A549 (cell line): ENCODE measurements around the gene RAB3IL1. TPM values are rescaled to one million over a fixed set of nuclear protein-coding genes. Genes with fewer than 3 reads are reported as not detected.

Experiments
- ATAC-seq, 2 experiments: fragments of 200-7000 bp in 1 of 2; fragments of >200 bp in 1 of 2; cut with Nextera tagmentation in 1 of 2; cut with Tn5 transposase in 1 of 2; 3 replicates each; pipeline versions ENCODE4 v1.8.0 to v1.9.1; 2018 to 2020; ENCODE audit warnings: mild to moderate bottlenecking in 1 of 2, moderate library complexity in 1 of 2
- CTCF ChIA-PET: fragments of 300-600 bp; sonication (Branson Sonifier 250); formaldehyde crosslinking; extraction: SDS; loops from one replicate; lab custom pipeline; 2021; ENCODE audit warnings: antibody characterized with exemption, inconsistent platforms; lab: Yijun Ruan, JAX
- POLR2A ChIA-PET: fragments of 350-600 bp; formaldehyde crosslinking; extraction: SDS; loops from one replicate; lab custom pipeline; 2021; ENCODE audit warnings: antibody characterized with exemption, inconsistent platforms; lab: Yijun Ruan, JAX
- DNase-seq, 2 experiments: peaks; one replicate each; pipeline versions ENCODE4 v3.0.0 to v3.0.0-alpha.2; 2011 to 2016; ENCODE audit warnings: low read depth in 1 of 2, low spot score in 1 of 2
- FAIRE-seq: peaks from 2 replicates; lab custom pipeline; 2011; peaks lifted over from hg19 to GRCh38; lab: Jason Lieb, UNC
- H3K27ac ChIP-seq, 2 experiments: fragments of >200 bp; sonication (Bioruptor Twin); formaldehyde crosslinking; 3 replicates each; pipeline ENCODE4 v1.5.1; 2016 to 2017
- H3K4me1 ChIP-seq: fragments of >200 bp; sonication (Bioruptor Twin); formaldehyde crosslinking; 3 replicates; pipeline ENCODE4 v1.6.1; 2016
- H3K4me2 ChIP-seq: fragments of >200 bp; sonication (Bioruptor Twin); formaldehyde crosslinking; 3 replicates; pipeline ENCODE4 v1.6.1; 2016
- H3K4me3 ChIP-seq: fragments of >200 bp; sonication (Bioruptor Twin); formaldehyde crosslinking; 3 replicates; pipeline ENCODE4 v1.5.1; 2016
- H3K9me3 ChIP-seq: fragments of >200 bp; sonication (Bioruptor Twin); formaldehyde crosslinking; 3 replicates; pipeline ENCODE4 v1.6.1; 2016
- BHLHE40 ChIP-seq: IDR thresholded peaks from 2 replicates; pipeline ENCODE4 v1.6.1; 2012; ENCODE audit warnings: low read depth, low read length, inconsistent platforms
- CBX8 ChIP-seq: fragments of 200-600 bp; sonication (generic); IDR thresholded peaks from 2 replicates; pipeline ENCODE4 v1.6.1; 2016
- CHD2 ChIP-seq: fragments of 150-350 bp; IDR thresholded peaks from 2 replicates; pipeline ENCODE4 v1.6.1; 2014; ENCODE audit warnings: low read length; ENCODE audit not compliant: partially characterized antibody
- E2F6 ChIP-seq: IDR thresholded peaks from 2 replicates; pipeline ENCODE4 v1.6.1; 2012; ENCODE audit warnings: low read depth, borderline replicate concordance
- EHF ChIP-seq: fragments of 250-450 bp; sonication (Bioruptor Pico); IDR thresholded peaks from 2 replicates; pipeline ENCODE4 v1.5.0; 2020; ENCODE audit warnings: mild to moderate bottlenecking
- EHMT2 ChIP-seq: fragments of 200-600 bp; sonication (generic); IDR thresholded peaks from 2 replicates; pipeline ENCODE4 v1.6.1; 2016; ENCODE audit warnings: antibody characterized with exemption, low read depth, mild to moderate bottlenecking, moderate library complexity
- FOSB ChIP-seq: fragments of 250-450 bp; sonication (Bioruptor Pico); IDR thresholded peaks from 2 replicates; pipeline ENCODE4 v1.5.0; 2020; ENCODE audit warnings: mild to moderate bottlenecking, moderate library complexity
- FOSL2 ChIP-seq, 2 experiments: fragments of 450-650 bp in 1 of 2; fragments of >200 bp in 1 of 2; sonication (Bioruptor Twin) in 1 of 2; formaldehyde crosslinking; IDR thresholded peaks; 2 replicates each; pipeline versions ENCODE4 v1.5.0 to v1.6.1; 2016 to 2020; ENCODE audit warnings: mild to moderate bottlenecking in 1 of 2, moderate library complexity in 1 of 2
- FOXS1 ChIP-seq: fragments of 250-450 bp; sonication (Bioruptor Pico); IDR thresholded peaks from 2 replicates; pipeline ENCODE4 v1.5.0; 2020; ENCODE audit warnings: mild to moderate bottlenecking, moderate library complexity
- HDAC2 ChIP-seq: fragments of 200-600 bp; sonication (generic); IDR thresholded peaks from 2 replicates; pipeline ENCODE4 v1.6.1; 2016
- HES2 ChIP-seq: fragments of >200 bp; sonication (Bioruptor Twin); formaldehyde crosslinking; IDR thresholded peaks from 2 replicates; pipeline ENCODE4 v1.6.1; 2016
- KDM1A ChIP-seq: fragments of 200-600 bp; sonication (generic); IDR thresholded peaks from 2 replicates; pipeline ENCODE4 v1.6.1; 2016; ENCODE audit warnings: low read depth, mild to moderate bottlenecking
- MAFK ChIP-seq: fragments of 450-650 bp; IDR thresholded peaks from 2 replicates; pipeline ENCODE4 v1.6.1; 2014; ENCODE audit not compliant: partially characterized antibody
- MAX ChIP-seq: IDR thresholded peaks from 2 replicates; pipeline ENCODE4 v1.6.1; 2012
- NFE2L2 ChIP-seq: fragments of 150-350 bp; conservative IDR thresholded peaks from 2 replicates; pipeline ENCODE4 v1.6.1; 2014; ENCODE audit warnings: low read length
- NPAS2 ChIP-seq: fragments of 250-450 bp; sonication (Bioruptor Pico); IDR thresholded peaks from 2 replicates; pipeline ENCODE4 v1.8.0; 2022; ENCODE audit warnings: mild to moderate bottlenecking, moderate library complexity, borderline replicate concordance
- PHF8 ChIP-seq: fragments of 200-600 bp; sonication (generic); IDR thresholded peaks from 2 replicates; pipeline ENCODE4 v1.6.1; 2016; ENCODE audit warnings: low read depth, mild to moderate bottlenecking, antibody characterized with exemption, moderate library complexity, borderline replicate concordance
- POLR2A ChIP-seq: IDR thresholded peaks from 2 replicates; pipeline ENCODE4 v1.6.1; 2012; ENCODE audit warnings: mild to moderate bottlenecking, low read length
- POLR2AphosphoS2 ChIP-seq: conservative IDR thresholded peaks from 2 replicates; pipeline ENCODE4 v1.6.1; 2012; ENCODE audit warnings: low read length, improper control_type of control experiment, inconsistent platforms
- RAD21 ChIP-seq, 2 experiments: fragments of >200 bp in 1 of 2; sonication (Bioruptor Twin) in 1 of 2; formaldehyde crosslinking in 1 of 2; IDR thresholded peaks in 1 of 2; conservative IDR thresholded peaks in 1 of 2; 2 replicates in 1 of 2; 3 replicates in 1 of 2; pipeline ENCODE4 v1.6.1; 2012 to 2018; ENCODE audit warnings: inconsistent platforms in 1 of 2
- REST ChIP-seq: fragments of 200-600 bp; sonication (generic); IDR thresholded peaks from 2 replicates; pipeline ENCODE4 v1.6.1; 2016; ENCODE audit warnings: antibody characterized with exemption, mild to moderate bottlenecking, moderate library complexity
- SREBF2 ChIP-seq: fragments of 450-650 bp; IDR thresholded peaks from 2 replicates; pipeline ENCODE4 v1.6.1; 2014; ENCODE audit warnings: mild to moderate bottlenecking, moderate library complexity
- ZFP36 ChIP-seq: fragments of 450-650 bp; IDR thresholded peaks from 2 replicates; pipeline ENCODE4 v1.6.1; 2014; ENCODE audit warnings: borderline replicate concordance; ENCODE audit not compliant: partially characterized antibody
- ZNF302 ChIP-seq: fragments of 250-450 bp; sonication (Bioruptor Pico); IDR thresholded peaks from 2 replicates; pipeline ENCODE4 v1.9.0; 2021; ENCODE audit warnings: inconsistent platforms, mild to moderate bottlenecking, moderate library complexity
- ZSCAN20 ChIP-seq: fragments of 250-450 bp; sonication (Bioruptor Pico); IDR thresholded peaks from 2 replicates; pipeline ENCODE4 v1.8.0; 2022; ENCODE audit warnings: mild to moderate bottlenecking, moderate library complexity
- WGBS: methylation state at CpG from one replicate; pipeline ENCODE4 v1.1.6; 2017; ENCODE audit errors: missing lambda C conversion rate; 5-methylcytosine and 5-hydroxymethylcytosine counted together
- polyA plus RNA-seq, 4 experiments: library from polyadenylated mRNA; depleted of rRNA in 3 of 4; stranded (reverse); fragments of >200 nt; fragmentation: RNase III in 1 of 4; extraction: RNeasy Plus Mini Kit Qiagen cat#74134 plus additional on column Dnase treatment in 1 of 4; gene quantifications; 2 replicates in 3 of 4; 3 replicates in 1 of 4; pipeline ENCODE4 v1.2.3, GENCODE V29; 2011 to 2017

RAB3IL1 gene
- polyA plus RNA-seq, 2 of the 4 experiments (the other 2 are of a cell fraction), result 5.8 to 6.2 TPM

GRCh38 chr11:61951484-61952135, 34.2 kb upstream of the RAB3IL1 start:
- no peak for ATAC-seq
- ChIA-PET CTCF (interaction anchor here (0.6 to 11.9 kb wide), 11 partner anchors 9 to 159 kb away, joined by 3 to 565 read pairs (median 5); partner anchors contain the start of gene FEN1), POLR2A (interaction anchor here (0.6 to 2.4 kb wide), 2 partner anchors 10 to 16 kb away, joined by 4 to 5 read pairs; partner anchors contain the start of gene FTH1)
- no peak for FAIRE-seq
- Histone ChIP-seq H3K27ac (peak overlapping the region; percentile 80 to 88; a peak in 5 of 6 replicates), H3K9me3 (no peaks in the 10 kb centered on the region), H3K4me3 (no peak overlapping the region), H3K4me2 (no peak overlapping the region), H3K4me1 (peaks cover 69% of the 10 kb centered on the region)
- 86% methylated on average over 11 of the region's 11 CpGs for WGBS
- no peak for TF ChIP-seq FOXS1 (CRISPR knock-in tag)
- TF ChIP-seq ZFP36, result no peak
- no peak for TF ChIP-seq FOSL2 (IDR thresholded peaks at IDR 0.05)
- TF ChIP-seq FOSL2 (CRISPR knock-in tag; IDR thresholded peaks at IDR 0.05), result no peak
- no peak for TF ChIP-seq POLR2AphosphoS2
- TF ChIP-seq FOSB, result no peak
- TF ChIP-seq CHD2, result no peak
- TF ChIP-seq HDAC2, result no peak
- TF ChIP-seq MAX, result no peak
- no peak for TF ChIP-seq NFE2L2
- no peak for TF ChIP-seq E2F6
- no peak for DNase-seq

- peaks cover 60% of the 10 kb centered on the region for H3K4me1 ChIP-seq
- H3K4me3 ChIP-seq, result no peak within 1 kb of the TSS
- no peaks in the 10 kb centered on the region for H3K9me3 ChIP-seq
- CTCF ChIA-PET, result interaction anchor here (0.7 to 11.9 kb wide), 10 partner anchors 11 to 158 kb away, joined by 3 to 565 read pairs (median 6); no protein-coding TSS in a partner anchor
- H3K4me2 ChIP-seq, result peak within 1 kb of the TSS; percentile 37; the same call in 2 of the 3 replicates
- ATAC-seq (no peak), FAIRE-seq (no peak), DNase-seq (no peak)
- WGBS, result 88% methylated on average over 8 of the region's 8 CpGs
- TF ChIP-seq KDM1A, result no peak
- no peak for TF ChIP-seq FOSL2 (IDR thresholded peaks at IDR 0.05)
- no peak for TF ChIP-seq FOSL2 (CRISPR knock-in tag; IDR thresholded peaks at IDR 0.05)
- no peak for TF ChIP-seq HDAC2
- TF ChIP-seq SREBF2, result no peak
- TF ChIP-seq NPAS2, result no peak
- no peak for TF ChIP-seq ZNF302 (CRISPR knock-in tag)
- no peak for TF ChIP-seq REST
- no peak for TF ChIP-seq POLR2A
- TF ChIP-seq PHF8, result no peak
- no peak for TF ChIP-seq HES2
- no peak for TF ChIP-seq MAFK
- TF ChIP-seq EHF, result no peak
- TF ChIP-seq ZSCAN20 (CRISPR knock-in tag), result no peak
- no peak for TF ChIP-seq CBX8
- no peak for TF ChIP-seq EHMT2
- TF ChIP-seq RAD21 (conservative IDR thresholded peaks at IDR 0.05 in 1 of 2, IDR thresholded peaks at IDR 0.05 in 1 of 2), result no peak
- TF ChIP-seq BHLHE40, result no peak
- POLR2A ChIA-PET, result interaction anchor here (0.9 to 1.6 kb wide), 4 partner anchors 12 to 75 kb away, joined by 3 to 14 read pairs (median 7); partner anchors contain the start of gene FTH1
- peak within 1 kb of the TSS; percentile 72 to 86 for H3K27ac ChIP-seq
Observed at GRCh38 chr11:61950035-61950547, 32.7 kb upstream of the RAB3IL1 start, which contains the start of gene BEST1. TSS of gene BEST1 (plus strand) at chr11:61950351. CDS start at chr11:61951807, 1,456 bp downstream.
